ENCODE measurements around the gene PEPD.

PEPD gene

GRCh38 chr19:33413868-33414666, 107.5 kb downstream of the PEPD start:
- Mint-ChIP-seq H3K36me3 (no peaks in the 10 kb centered on the region), H3K4me3 (no peak overlapping the region), H3K27me3 (no peaks in the 10 kb centered on the region), H3K4me1 (peaks cover 5% of the 10 kb centered on the region), H3K9me3 (no peaks in the 10 kb centered on the region), H3K27ac (no peak overlapping the region)
- no peak for DNase-seq
- CTCF ChIA-PET, result interaction anchor here (0.7 to 1.2 kb wide), 2 partner anchors 9 to 584 kb away, joined by 3 read pairs; no protein-coding TSS in a partner anchor

- Mint-ChIP-seq H3K9me3 (no peaks in the 10 kb centered on the region), H3K27me3 (no peaks in the 10 kb centered on the region), H3K4me1 (peaks cover 5% of the 10 kb centered on the region), H3K27ac (no peak overlapping the region), H3K4me3 (no peak overlapping the region), H3K36me3 (no peaks in the 10 kb centered on the region)
- no peak for DNase-seq
- CTCF ChIA-PET, result interaction anchor here (0.7 to 0.8 kb wide), 2 partner anchors 17 to 585 kb away, joined by 3 read pairs; no protein-coding TSS in a partner anchor
Observed at GRCh38 chr19:33413426-33413725, 108.2 kb downstream of the PEPD start.

GRCh38 chr19:33412601-33413425, 108.8 kb downstream of the PEPD start:
- no peak overlapping the region for H3K4me3 Mint-ChIP-seq
- no peaks in the 10 kb centered on the region for H3K27me3 Mint-ChIP-seq
- DNase-seq, result no peak
- no peaks in the 10 kb centered on the region for H3K36me3 Mint-ChIP-seq
- CTCF ChIA-PET, result interaction anchor here (0.7 to 0.8 kb wide), 2 partner anchors 18 to 585 kb away, joined by 3 read pairs; no protein-coding TSS in a partner anchor
- no peak overlapping the region for H3K27ac Mint-ChIP-seq
- H3K4me1 Mint-ChIP-seq, result peaks cover 5% of the 10 kb centered on the region
- H3K9me3 Mint-ChIP-seq, result no peaks in the 10 kb centered on the region

- Mint-ChIP-seq H3K4me1 (peaks cover 5% of the 10 kb centered on the region), H3K9me3 (no peaks in the 10 kb centered on the region), H3K4me3 (no peak overlapping the region), H3K27ac (no peak overlapping the region), H3K36me3 (no peaks in the 10 kb centered on the region), H3K27me3 (no peaks in the 10 kb centered on the region)
- DNase-seq, result no peak
- CTCF ChIA-PET, result no interaction called here
Observed at GRCh38 chr19:33411621-33412180, 109.9 kb downstream of the PEPD start.

GRCh38 chr19:33410915-33411401, 110.6 kb downstream of the PEPD start:
- H3K36me3 Mint-ChIP-seq, result no peaks in the 10 kb centered on the region
- CTCF ChIA-PET, result interaction anchor here (1.0 kb wide), 1 partner anchor 169 kb away, joined by 3 read pairs; no protein-coding TSS in a partner anchor
- no peak for DNase-seq
- no peak overlapping the region for H3K27ac Mint-ChIP-seq
- H3K9me3 Mint-ChIP-seq, result no peaks in the 10 kb centered on the region
- no peaks in the 10 kb centered on the region for H3K27me3 Mint-ChIP-seq
- H3K4me1 Mint-ChIP-seq, result no peaks in the 10 kb centered on the region
- H3K4me3 Mint-ChIP-seq, result no peak overlapping the region

GRCh38 chr19:33409906-33410685, 111.5 kb downstream of the PEPD start:
- no peak overlapping the region for H3K4me3 Mint-ChIP-seq
- H3K27ac Mint-ChIP-seq, result no peak overlapping the region
- H3K36me3 Mint-ChIP-seq, result no peaks in the 10 kb centered on the region
- no peaks in the 10 kb centered on the region for H3K27me3 Mint-ChIP-seq
- CTCF ChIA-PET, result interaction anchor here (0.8 to 1.2 kb wide), 3 partner anchors 12 to 362 kb away, joined by 3 read pairs; no protein-coding TSS in a partner anchor
- no peaks in the 10 kb centered on the region for H3K4me1 Mint-ChIP-seq
- no peaks in the 10 kb centered on the region for H3K9me3 Mint-ChIP-seq
- DNase-seq, result no peak

- CTCF ChIA-PET, result interaction anchor here (3.7 to 5.0 kb wide), 2 partner anchors 167 to 173 kb away, joined by 29 to 43 read pairs; no protein-coding TSS in a partner anchor
- H3K9me3 Mint-ChIP-seq, result no peaks in the 10 kb centered on the region
- no peak overlapping the region for H3K4me3 Mint-ChIP-seq
- H3K4me1 Mint-ChIP-seq, result no peaks in the 10 kb centered on the region
- H3K36me3 Mint-ChIP-seq, result no peaks in the 10 kb centered on the region
- H3K27ac Mint-ChIP-seq, result no peak overlapping the region
- no peak for DNase-seq
- no peaks in the 10 kb centered on the region for H3K27me3 Mint-ChIP-seq
Observed at GRCh38 chr19:33408538-33409434, 112.8 kb downstream of the PEPD start.

- no peak overlapping the region for H3K4me3 Mint-ChIP-seq
- no peak overlapping the region for H3K27ac Mint-ChIP-seq
- no peaks in the 10 kb centered on the region for H3K27me3 Mint-ChIP-seq
- H3K9me3 Mint-ChIP-seq, result no peaks in the 10 kb centered on the region
- H3K36me3 Mint-ChIP-seq, result no peaks in the 10 kb centered on the region
- CTCF ChIA-PET, result interaction anchor here (3.7 to 5.0 kb wide), 2 partner anchors 166 to 172 kb away, joined by 29 to 43 read pairs; no protein-coding TSS in a partner anchor
- DNase-seq, result no peak
- H3K4me1 Mint-ChIP-seq, result no peaks in the 10 kb centered on the region
Observed at GRCh38 chr19:33408116-33408515, 113.5 kb downstream of the PEPD start.

- Mint-ChIP-seq H3K4me3 (no peak overlapping the region), H3K9me3 (no peaks in the 10 kb centered on the region), H3K4me1 (no peaks in the 10 kb centered on the region), H3K27me3 (no peaks in the 10 kb centered on the region), H3K36me3 (no peaks in the 10 kb centered on the region), H3K27ac (no peak overlapping the region)
- no peak for DNase-seq
- CTCF ChIA-PET, result interaction anchor here (3.6 to 5.0 kb wide), 3 partner anchors 8 to 172 kb away, joined by 12 to 43 read pairs (median 29); no protein-coding TSS in a partner anchor
Observed at GRCh38 chr19:33407716-33408115, 113.9 kb downstream of the PEPD start.

GRCh38 chr19:33407140-33407551, 114.4 kb downstream of the PEPD start:
- H3K4me1 Mint-ChIP-seq, result no peaks in the 10 kb centered on the region
- H3K4me3 Mint-ChIP-seq, result no peak overlapping the region
- no peaks in the 10 kb centered on the region for H3K27me3 Mint-ChIP-seq
- DNase-seq, result no peak
- no peaks in the 10 kb centered on the region for H3K36me3 Mint-ChIP-seq
- no peak overlapping the region for H3K27ac Mint-ChIP-seq
- no peaks in the 10 kb centered on the region for H3K9me3 Mint-ChIP-seq
- CTCF ChIA-PET, result interaction anchor here (1.3 to 5.0 kb wide), 8 partner anchors 9 to 282 kb away, joined by 3 to 43 read pairs (median 8); no protein-coding TSS in a partner anchor

GRCh38 chr19:33406521-33407139, 115.0 kb downstream of the PEPD start:
- peak; percentile 82 for DNase-seq
- H3K4me3 Mint-ChIP-seq, result no peak overlapping the region
- CTCF ChIA-PET, result interaction anchor here (0.7 to 5.0 kb wide), 12 partner anchors 9 to 282 kb away, joined by 3 to 43 read pairs (median 4); no protein-coding TSS in a partner anchor
- H3K36me3 Mint-ChIP-seq, result no peaks in the 10 kb centered on the region
- H3K4me1 Mint-ChIP-seq, result no peaks in the 10 kb centered on the region
- H3K9me3 Mint-ChIP-seq, result no peaks in the 10 kb centered on the region
- H3K27ac Mint-ChIP-seq, result no peak overlapping the region
- no peaks in the 10 kb centered on the region for H3K27me3 Mint-ChIP-seq

Measured in activated naive CD4-positive, alpha-beta T cell treated with anti-CD3 and anti-CD28 coated beads, Interleukin-2, amount 10 ng/mL, durations not matched to agents 7 days and 5 days (primary cell).